OCI-LY3 (cell line): Measurements from ENCODE around the gene CTNNB1.
"Not testable (repeated sequence)": the region's sequence is repeated elsewhere in the genome, so short reads cannot be mapped to it uniquely, and the experiment has no call there.

Source experiments
- H2AFZ ChIP-seq: fragments of 200-600, 300-600 bp; shearing (Covaris generic); 2 replicates; pipeline ENCODE4 v1.6.0; 2014; ENCODE audit warnings: antibody characterized with exemption, low read depth, low read length
- H3K27ac ChIP-seq: fragments of 200-600, 300-600 bp; sonication (generic); 2 replicates; pipeline ENCODE4 v1.5.1; 2014; ENCODE audit warnings: mild to moderate bottlenecking, low read length, moderate library complexity, mixed read lengths
- H3K27me3 ChIP-seq: fragments of 200-600, 300-600 bp; sonication (generic); 2 replicates; pipeline ENCODE4 v1.6.1; 2014; ENCODE audit warnings: low read depth, low read length, mixed read lengths
- H3K36me3 ChIP-seq: fragments of 200-600, 300-600 bp; sonication (generic); replicated peaks from 2 replicates; pipeline ENCODE3; 2014; ENCODE audit warnings: low read depth, low read length, mixed read lengths
- H3K4me1 ChIP-seq: fragments of 300-600, 200-600 bp; sonication (generic); 2 replicates; pipeline ENCODE4 v1.6.1; 2014; ENCODE audit warnings: low read length, mixed read lengths
- H3K4me2 ChIP-seq: fragments of 200-600, 300-600 bp; sonication (generic); 2 replicates; pipeline ENCODE4 v1.6.1; 2014; ENCODE audit warnings: low read length, mixed read lengths
- H3K4me3 ChIP-seq: fragments of 300-600, 200-600 bp; sonication (generic); 2 replicates; pipeline ENCODE4 v1.5.1; 2014; ENCODE audit warnings: antibody characterized with exemption, mild to moderate bottlenecking, low read length, moderate library complexity
- H3K79me2 ChIP-seq: fragments of 300-600, 200-600 bp; shearing (Covaris generic); 2 replicates; pipeline ENCODE4 v1.6.1; 2014; ENCODE audit warnings: mild to moderate bottlenecking, low read length, mixed read lengths
- H3K9ac ChIP-seq: fragments of 300-600, 200-600 bp; shearing (Covaris generic); 2 replicates; pipeline ENCODE4 v1.6.0; 2014; ENCODE audit warnings: mild to moderate bottlenecking, low read length, moderate library complexity
- H3K9me3 ChIP-seq: fragments of 200-600, 300-600 bp; shearing (Covaris generic); 2 replicates; pipeline ENCODE4 v1.6.1; 2014; ENCODE audit warnings: low read length, mixed read lengths; ENCODE audit not compliant: insufficient read depth
- H4K20me1 ChIP-seq: fragments of 200-600, 300-600 bp; sonication (generic); 2 replicates; pipeline ENCODE4 v1.6.1; 2016; ENCODE audit warnings: low read length, mixed read lengths; ENCODE audit not compliant: insufficient read depth
- EZH2phosphoT487 ChIP-seq: fragments of 200-600 bp; shearing (Covaris generic); IDR thresholded peaks from 2 replicates; pipeline ENCODE4 v1.6.1; 2018; ENCODE audit warnings: antibody characterized with exemption, mixed run types, low read depth
- TF ChIP-seq, protein P1 (sequence below): fragments of 200-600, 300-600 bp; sonication (generic); IDR thresholded peaks from 2 replicates; pipeline ENCODE4 v1.5.1; 2014; ENCODE audit warnings: antibody characterized with exemption, low read length, low read depth

Gene CTNNB1

DNA sequence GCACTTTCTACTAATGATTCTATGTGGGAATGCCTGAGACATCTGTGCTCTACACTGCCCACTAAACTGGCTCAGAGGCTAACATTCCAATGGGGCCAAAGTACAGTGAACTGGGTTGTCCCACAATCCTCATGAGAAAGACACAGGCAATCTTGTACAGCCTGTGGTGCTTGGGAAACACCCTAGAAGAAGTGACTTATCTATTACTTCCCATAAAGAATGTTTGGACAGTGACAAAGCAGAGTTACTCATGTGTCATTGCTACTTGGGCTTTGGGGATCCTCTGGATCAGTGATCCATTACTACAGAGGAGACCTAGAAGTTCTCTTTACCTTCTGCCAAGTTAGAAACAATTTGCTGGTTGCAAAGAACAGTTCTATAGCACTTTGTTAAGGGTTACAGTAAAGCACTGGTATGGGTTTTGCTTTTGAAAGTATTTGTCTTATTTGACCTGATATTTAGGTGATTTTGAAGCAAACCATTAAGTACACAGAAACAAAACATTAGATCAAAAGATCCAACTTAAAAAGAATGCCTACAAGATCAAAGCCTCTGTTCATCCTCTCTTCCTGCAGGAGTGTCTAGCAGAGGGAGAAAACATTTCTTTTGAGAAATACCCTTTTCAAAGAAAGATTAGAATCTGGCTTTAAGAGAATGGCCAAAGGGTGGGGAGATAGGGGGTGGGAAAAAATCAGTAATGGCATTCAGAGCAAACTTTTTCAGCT, 75.8 kb downstream of the CTNNB1 start:
- H3K36me3 ChIP-seq, result no peaks in the 10 kb centered on the region
- H3K4me1 ChIP-seq, result no peaks in the 10 kb centered on the region
- H3K27ac ChIP-seq, result no peak overlapping the region
- no peak overlapping the region for H3K4me3 ChIP-seq
- no peak overlapping the region for H3K9ac ChIP-seq
- no peak overlapping the region for H3K4me2 ChIP-seq
- H3K9me3 ChIP-seq, result no peaks in the 10 kb centered on the region
- no peaks in the 10 kb centered on the region for H3K79me2 ChIP-seq
- no peaks in the 10 kb centered on the region for H3K27me3 ChIP-seq
- no peak overlapping the region for H2AFZ ChIP-seq
- TF ChIP-seq, protein P1, sequence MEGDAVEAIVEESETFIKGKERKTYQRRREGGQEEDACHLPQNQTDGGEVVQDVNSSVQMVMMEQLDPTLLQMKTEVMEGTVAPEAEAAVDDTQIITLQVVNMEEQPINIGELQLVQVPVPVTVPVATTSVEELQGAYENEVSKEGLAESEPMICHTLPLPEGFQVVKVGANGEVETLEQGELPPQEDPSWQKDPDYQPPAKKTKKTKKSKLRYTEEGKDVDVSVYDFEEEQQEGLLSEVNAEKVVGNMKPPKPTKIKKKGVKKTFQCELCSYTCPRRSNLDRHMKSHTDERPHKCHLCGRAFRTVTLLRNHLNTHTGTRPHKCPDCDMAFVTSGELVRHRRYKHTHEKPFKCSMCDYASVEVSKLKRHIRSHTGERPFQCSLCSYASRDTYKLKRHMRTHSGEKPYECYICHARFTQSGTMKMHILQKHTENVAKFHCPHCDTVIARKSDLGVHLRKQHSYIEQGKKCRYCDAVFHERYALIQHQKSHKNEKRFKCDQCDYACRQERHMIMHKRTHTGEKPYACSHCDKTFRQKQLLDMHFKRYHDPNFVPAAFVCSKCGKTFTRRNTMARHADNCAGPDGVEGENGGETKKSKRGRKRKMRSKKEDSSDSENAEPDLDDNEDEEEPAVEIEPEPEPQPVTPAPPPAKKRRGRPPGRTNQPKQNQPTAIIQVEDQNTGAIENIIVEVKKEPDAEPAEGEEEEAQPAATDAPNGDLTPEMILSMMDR, result no peak
- TF ChIP-seq EZH2phosphoT487, result no peak
- H4K20me1 ChIP-seq, result no peaks in the 10 kb centered on the region

DNA sequence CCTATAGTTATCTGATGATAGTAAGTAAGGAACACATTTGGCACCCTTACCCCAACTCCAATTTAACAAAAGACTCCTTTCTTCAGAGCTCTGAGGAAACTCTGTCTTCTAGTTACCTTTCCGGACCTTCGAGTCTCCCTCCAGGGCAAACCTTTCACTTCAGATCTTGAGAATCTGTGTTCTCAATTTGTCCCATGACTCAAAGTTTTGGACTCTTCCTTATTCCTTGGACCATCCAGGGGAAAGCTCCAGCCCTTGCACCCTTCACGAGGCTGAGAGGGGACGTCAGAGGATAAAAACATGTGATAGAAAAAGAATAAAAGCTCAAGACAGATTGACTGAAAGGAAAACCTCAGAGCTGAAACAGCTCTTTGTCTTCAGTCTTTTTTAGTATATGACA, 76.9 kb downstream of the CTNNB1 start:
- H3K4me3 ChIP-seq, result no peak overlapping the region
- no peaks in the 10 kb centered on the region for H3K4me1 ChIP-seq
- H3K9ac ChIP-seq, result no peak overlapping the region
- no peaks in the 10 kb centered on the region for H3K9me3 ChIP-seq
- no peaks in the 10 kb centered on the region for H4K20me1 ChIP-seq
- no peak overlapping the region for H2AFZ ChIP-seq
- no peak overlapping the region for H3K27ac ChIP-seq
- H3K36me3 ChIP-seq, result no peaks in the 10 kb centered on the region
- H3K79me2 ChIP-seq, result no peaks in the 10 kb centered on the region
- no peaks in the 10 kb centered on the region for H3K27me3 ChIP-seq
- TF ChIP-seq, protein P1, result no peak
- TF ChIP-seq EZH2phosphoT487, result no peak
- no peak overlapping the region for H3K4me2 ChIP-seq

DNA sequence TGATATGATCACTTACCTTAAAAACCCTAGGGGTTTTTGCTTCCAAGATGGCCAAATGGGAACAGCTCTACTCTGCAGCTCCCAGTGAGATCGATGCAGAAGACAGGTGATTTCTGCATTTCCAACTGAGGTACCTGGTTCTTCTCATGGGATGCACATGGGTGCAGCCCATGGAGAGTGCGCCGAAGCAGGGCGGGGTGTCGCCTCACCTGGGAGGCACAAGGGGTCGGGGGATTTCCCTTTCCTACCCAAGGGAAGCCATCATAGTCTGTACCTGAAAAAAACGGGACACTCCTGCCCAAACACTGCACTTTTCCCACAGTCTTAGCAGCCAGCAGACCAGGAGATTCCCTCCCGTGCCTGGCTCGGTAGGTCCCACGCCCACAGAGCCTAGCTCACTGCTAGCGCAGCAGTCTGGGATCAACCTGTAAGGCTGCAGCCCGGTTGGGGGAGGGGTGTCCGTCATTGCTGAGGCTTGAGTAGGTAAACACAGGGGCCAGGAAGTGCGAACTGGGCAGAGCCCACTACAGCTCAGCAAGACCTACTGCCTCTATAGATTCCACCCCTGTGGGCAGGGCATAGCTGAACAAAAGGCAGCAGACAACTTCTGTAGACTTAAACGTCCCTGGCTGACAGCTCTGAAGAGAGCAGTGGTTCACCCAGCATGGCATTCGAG, 78.6 kb downstream of the CTNNB1 start:
- Histone ChIP-seq H3K9me3 (no peaks in the 10 kb centered on the region), H2AFZ (no peak overlapping the region), H3K4me1 (no peaks in the 10 kb centered on the region), H3K4me2 (no peak overlapping the region), H3K27me3 (no peaks in the 10 kb centered on the region), H3K36me3 (no peaks in the 10 kb centered on the region), H3K4me3 (no peak overlapping the region), H4K20me1 (no peaks in the 10 kb centered on the region), H3K79me2 (no peaks in the 10 kb centered on the region), H3K27ac (no peak overlapping the region), H3K9ac (no peak overlapping the region)
- no peak for TF ChIP-seq EZH2phosphoT487
- TF ChIP-seq, protein P1, result no peak

DNA sequence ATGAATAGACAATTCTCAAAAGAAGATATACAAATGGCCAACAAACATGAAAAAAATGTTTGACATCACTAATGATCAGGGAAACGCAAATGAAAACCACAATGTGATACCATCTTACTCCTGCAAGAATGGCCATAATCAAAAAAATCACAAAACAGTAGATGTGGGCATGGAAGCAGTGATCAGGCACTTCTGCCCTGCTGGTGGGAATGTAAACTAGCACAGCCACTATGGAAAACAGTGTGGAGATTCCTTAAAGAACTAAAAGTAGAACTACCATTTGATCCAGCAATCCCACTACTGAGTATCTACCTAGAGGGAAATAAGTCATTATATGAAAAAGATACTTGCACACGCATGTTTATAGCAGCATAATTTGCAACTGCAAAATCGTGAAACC, 85.6 kb downstream of the CTNNB1 start:
- H3K27me3 ChIP-seq, H3K4me1 ChIP-seq, H3K9me3 ChIP-seq, H2AFZ ChIP-seq, H4K20me1 ChIP-seq, H3K27ac ChIP-seq, H3K4me3 ChIP-seq, H3K79me2 ChIP-seq, H3K36me3 ChIP-seq, H3K9ac ChIP-seq, H3K4me2 ChIP-seq: not testable (repeated sequence)
